GM12891 (cell line): ENCODE measurements around the gene NDEL1.

Experiments used
- PAX5 ChIP-seq: IDR thresholded peaks from 2 replicates; pipeline ENCODE4 v1.6.1; 2011; ENCODE audit warnings: low read length, moderate library complexity, mild to moderate bottlenecking; ENCODE audit not compliant: insufficient read depth, severe bottlenecking
- POLR2A ChIP-seq: IDR thresholded peaks from 2 replicates; pipeline ENCODE4 v1.6.1; 2011; ENCODE audit warnings: low read depth, low read length, control low read depth
- POLR2AphosphoS5 ChIP-seq: IDR thresholded peaks from 2 replicates; pipeline ENCODE4 v1.6.1; 2011; ENCODE audit warnings: low read depth, low read length, control low read depth
- POU2F2 ChIP-seq: IDR thresholded peaks from 2 replicates; pipeline ENCODE4 v1.6.1; 2011; ENCODE audit warnings: low read depth, mild to moderate bottlenecking, control low read depth, low read length, moderate library complexity
- SPI1 ChIP-seq: IDR thresholded peaks from 2 replicates; pipeline ENCODE4 v1.6.1; 2011; ENCODE audit warnings: low read depth, low read length, control low read depth
- TAF1 ChIP-seq: IDR thresholded peaks from 2 replicates; pipeline ENCODE4 v1.6.1; 2011; ENCODE audit warnings: low read depth, low read length, control low read depth

GRCh38 chr17:8479431-8479947 is 43.8 kb downstream of the NDEL1 start:
- TF ChIP-seq POLR2A (no peak), TAF1 (no peak), SPI1 (no peak), POLR2AphosphoS5 (no peak), PAX5 (no peak), POU2F2 (no peak)
